T-helper 1 cell treated with Interleukin-12 subunit alpha and Interleukin-12 subunit beta and Interleukin-4 antibody, amounts not matched to agents 30 μg/mL and 1 μg/mL, for 36 hours (primary cell): Measurements from ENCODE around the gene KIRREL3.
A peak's percentile ranks its signal among the peaks of the same experiment; 100 is the strongest.

Experiments used
- H3K27ac Mint-ChIP-seq: one replicate; pipeline ENCODE4 v1.8.0; 2021; ENCODE audit warnings: mild to moderate bottlenecking, mixed read lengths
- H3K27me3 Mint-ChIP-seq: one replicate; pipeline ENCODE4 v1.8.0; 2021; ENCODE audit warnings: low read depth, mixed read lengths
- H3K36me3 Mint-ChIP-seq: one replicate; pipeline ENCODE4 v1.8.0; 2021; ENCODE audit warnings: low read depth, mixed read lengths
- H3K4me1 Mint-ChIP-seq: one replicate; pipeline ENCODE4 v1.8.0; 2021; ENCODE audit warnings: low read depth, mixed read lengths
- H3K4me3 Mint-ChIP-seq: one replicate; pipeline ENCODE4 v1.8.0; 2021; ENCODE audit warnings: mild to moderate bottlenecking, moderate library complexity, mixed read lengths
- H3K9me3 Mint-ChIP-seq: one replicate; pipeline ENCODE4 v1.8.0; 2021; ENCODE audit warnings: mixed read lengths

KIRREL3 gene

DNA sequence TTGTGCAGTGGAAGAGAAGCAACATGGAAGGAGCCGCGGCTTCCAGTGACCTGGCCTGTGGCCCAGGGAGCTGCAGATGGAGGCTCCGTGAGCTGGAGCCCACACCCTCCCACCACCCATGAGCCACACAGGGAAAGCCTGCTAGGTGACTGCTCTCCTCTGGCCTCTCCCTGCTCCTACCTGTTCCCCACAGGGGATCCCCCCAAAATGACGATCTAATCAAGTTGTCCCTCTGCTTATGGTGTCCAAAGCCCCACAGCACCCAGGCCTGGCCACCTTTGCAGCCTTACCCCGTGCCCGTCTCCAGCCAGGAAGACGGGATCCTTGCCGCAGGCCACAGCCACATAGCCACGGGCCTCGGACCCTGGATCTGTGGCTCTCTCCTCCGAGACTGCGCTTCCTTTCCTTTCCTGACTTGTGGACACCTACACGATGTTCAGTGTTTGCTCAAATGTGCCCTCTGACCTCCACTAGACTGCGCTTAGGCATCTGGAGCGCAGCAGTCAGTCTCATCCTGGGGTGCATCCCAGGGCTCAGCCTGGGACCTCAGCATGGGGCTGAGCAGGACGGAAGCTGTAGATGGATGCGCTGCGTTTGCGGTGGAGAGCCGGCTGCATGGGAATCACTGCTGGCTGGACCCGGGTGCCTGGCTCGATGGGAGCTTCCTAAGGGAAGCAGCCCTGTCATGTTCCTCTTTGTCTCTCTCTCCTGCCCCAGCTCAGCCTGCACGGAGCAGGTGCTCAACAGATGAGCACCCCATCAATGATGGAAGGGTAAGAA lies 511.8 kb downstream of the KIRREL3 start:
- no peaks in the 10 kb centered on the region for H3K27me3 Mint-ChIP-seq
- no peak overlapping the region for H3K27ac Mint-ChIP-seq
- H3K4me1 Mint-ChIP-seq, result no peaks in the 10 kb centered on the region
- no peaks in the 10 kb centered on the region for H3K36me3 Mint-ChIP-seq
- H3K4me3 Mint-ChIP-seq, result no peak overlapping the region
- no peaks in the 10 kb centered on the region for H3K9me3 Mint-ChIP-seq

DNA sequence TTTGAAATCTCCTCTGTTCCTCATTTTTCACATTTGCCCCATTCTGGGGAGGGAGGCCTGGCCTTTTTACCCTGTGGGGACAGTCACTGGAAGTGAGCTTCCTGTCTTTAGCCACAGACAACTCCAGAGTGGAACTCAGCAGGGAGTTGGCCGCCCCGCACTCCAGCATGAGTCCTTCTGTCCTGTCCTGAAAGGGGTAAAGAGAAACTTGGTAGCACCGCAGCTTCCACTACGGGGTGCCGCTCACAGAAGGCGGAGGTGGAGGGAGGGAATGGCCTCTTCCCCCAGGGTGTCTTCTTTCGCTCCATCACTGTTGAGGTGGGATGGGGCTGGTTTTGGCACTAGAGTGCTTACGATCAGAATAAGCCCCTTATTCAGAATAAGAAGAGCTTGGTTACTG lies 512.9 kb downstream of the KIRREL3 start:
- H3K36me3 Mint-ChIP-seq, result no peaks in the 10 kb centered on the region
- H3K4me3 Mint-ChIP-seq, result no peak overlapping the region
- H3K27ac Mint-ChIP-seq, result no peak overlapping the region
- no peaks in the 10 kb centered on the region for H3K27me3 Mint-ChIP-seq
- H3K4me1 Mint-ChIP-seq, result no peaks in the 10 kb centered on the region
- no peaks in the 10 kb centered on the region for H3K9me3 Mint-ChIP-seq

DNA sequence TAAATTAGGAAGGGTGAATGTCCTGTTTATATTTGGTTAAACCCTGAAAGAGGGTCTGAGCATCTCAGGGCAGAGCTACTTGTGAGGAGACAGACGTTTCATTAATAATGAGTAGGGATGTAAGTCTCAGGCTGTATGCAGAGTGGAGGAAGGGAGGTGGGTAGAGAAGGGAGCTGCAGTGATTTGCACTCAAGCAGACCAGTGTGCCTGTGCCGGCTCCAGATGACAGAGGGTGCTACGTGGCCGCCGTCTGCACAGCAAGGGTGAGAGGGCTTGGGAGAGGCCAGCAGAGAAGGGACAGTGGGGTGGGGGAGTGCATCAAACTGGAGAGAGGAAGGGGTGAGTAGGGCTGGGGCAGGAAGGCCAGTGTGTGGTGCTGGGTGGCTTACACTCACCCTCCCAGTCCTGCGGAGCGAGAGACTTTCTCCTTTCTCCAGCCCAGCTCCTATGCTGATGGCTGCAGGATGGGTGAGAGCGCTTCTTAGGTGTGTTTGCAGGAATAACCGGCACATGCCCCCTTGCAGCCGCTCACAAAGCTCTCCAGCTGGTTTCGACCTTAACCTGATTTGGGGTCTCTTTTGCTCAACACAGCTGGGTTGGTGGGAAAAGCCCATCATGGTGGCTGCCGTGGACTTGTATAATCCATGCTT lies 514.5 kb downstream of the KIRREL3 start:
- no peak overlapping the region for H3K27ac Mint-ChIP-seq
- no peak overlapping the region for H3K4me3 Mint-ChIP-seq
- no peaks in the 10 kb centered on the region for H3K27me3 Mint-ChIP-seq
- H3K4me1 Mint-ChIP-seq, result no peaks in the 10 kb centered on the region
- H3K36me3 Mint-ChIP-seq, result no peaks in the 10 kb centered on the region
- no peaks in the 10 kb centered on the region for H3K9me3 Mint-ChIP-seq

DNA sequence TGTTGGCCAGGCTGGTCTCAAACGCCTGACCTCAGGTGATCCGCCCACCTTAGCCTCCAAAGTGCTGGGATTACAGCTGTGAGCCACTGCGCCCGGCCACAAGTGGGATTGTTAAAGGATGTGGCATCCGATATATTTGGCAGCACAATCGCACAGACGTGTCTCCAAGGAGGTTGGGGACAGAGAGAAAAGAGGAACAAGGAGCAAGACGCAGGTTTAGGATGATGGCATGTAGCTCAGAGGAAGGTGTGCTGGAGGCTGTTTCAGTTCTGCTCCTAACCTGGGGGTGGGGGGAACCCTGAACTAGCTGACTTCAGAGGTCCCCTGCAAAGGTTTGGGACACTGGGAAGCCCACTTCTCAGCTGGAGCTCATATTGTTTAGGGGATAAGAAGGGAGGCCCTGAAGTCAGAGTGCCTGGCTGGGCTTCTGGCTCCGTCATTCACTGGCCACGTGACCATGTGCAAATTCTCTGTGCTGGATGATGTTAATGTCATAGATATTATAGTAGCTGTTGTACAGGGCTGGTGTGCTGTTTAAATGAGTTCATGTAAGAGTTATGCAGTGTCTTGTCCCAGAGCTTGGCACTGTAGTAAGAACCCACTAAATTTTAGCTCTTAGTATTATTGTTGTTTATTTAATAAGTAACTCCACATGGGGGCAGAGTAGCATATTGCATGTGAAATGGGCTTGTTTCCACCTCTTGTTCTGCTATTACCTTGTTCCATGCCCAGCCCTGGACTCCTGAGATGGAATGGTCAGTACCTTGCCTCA lies 515.4 kb downstream of the KIRREL3 start:
- no peaks in the 10 kb centered on the region for H3K27me3 Mint-ChIP-seq
- no peaks in the 10 kb centered on the region for H3K9me3 Mint-ChIP-seq
- no peak overlapping the region for H3K27ac Mint-ChIP-seq
- no peak overlapping the region for H3K4me3 Mint-ChIP-seq
- H3K4me1 Mint-ChIP-seq, result peaks cover 5% of the 10 kb centered on the region
- H3K36me3 Mint-ChIP-seq, result no peaks in the 10 kb centered on the region

DNA sequence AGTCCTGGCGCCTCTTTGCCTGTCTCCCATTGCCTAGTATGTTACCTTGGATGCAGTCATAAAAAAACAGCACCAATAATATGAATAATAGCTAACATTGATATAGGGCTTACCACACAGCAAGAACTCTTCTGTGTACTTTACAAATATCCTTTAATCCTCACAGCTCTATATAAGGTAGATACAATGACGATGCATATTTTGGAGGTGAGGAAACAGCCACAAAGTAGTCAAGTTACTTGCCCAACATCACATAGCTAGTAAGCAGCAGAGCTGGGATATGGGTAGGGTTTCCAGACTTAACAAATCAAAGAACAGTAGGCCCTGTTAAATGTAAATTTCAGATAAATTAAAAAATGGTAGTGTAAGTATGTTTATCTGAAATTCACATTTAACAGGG lies 516.3 kb downstream of the KIRREL3 start:
- no peaks in the 10 kb centered on the region for H3K36me3 Mint-ChIP-seq
- H3K27ac Mint-ChIP-seq, result no peak overlapping the region
- H3K27me3 Mint-ChIP-seq, result no peaks in the 10 kb centered on the region
- H3K4me3 Mint-ChIP-seq, result no peak overlapping the region
- peaks cover 9% of the 10 kb centered on the region for H3K4me1 Mint-ChIP-seq
- no peaks in the 10 kb centered on the region for H3K9me3 Mint-ChIP-seq

DNA sequence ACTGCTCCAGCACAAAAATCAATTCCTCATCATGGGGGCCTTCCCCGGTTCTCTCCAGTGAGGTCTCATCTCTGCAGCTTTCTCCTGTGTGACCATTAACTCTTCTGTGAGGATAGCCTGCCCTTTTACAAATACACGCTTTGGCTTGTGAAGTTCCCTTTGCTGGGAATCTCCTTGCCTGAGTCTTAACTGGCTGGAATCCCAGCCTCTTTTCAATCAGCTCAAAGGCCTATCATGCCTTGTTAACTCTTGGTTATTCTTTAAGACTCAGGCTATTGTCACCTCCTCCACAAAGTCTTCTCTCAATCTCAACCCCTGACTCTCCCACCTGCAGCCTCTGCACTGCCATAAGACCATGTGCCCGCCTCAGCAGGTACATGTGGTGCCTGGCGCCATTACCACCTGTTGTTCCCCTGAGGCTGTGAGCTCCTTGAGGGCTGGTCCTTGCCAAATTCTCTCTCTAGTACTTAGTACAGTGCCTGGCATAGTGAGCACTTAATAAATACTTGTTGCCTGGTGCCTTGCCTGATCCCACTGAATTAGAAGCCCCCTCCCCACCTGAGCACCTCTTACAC lies 516.9 kb downstream of the KIRREL3 start:
- no peak overlapping the region for H3K27ac Mint-ChIP-seq
- no peak overlapping the region for H3K4me3 Mint-ChIP-seq
- no peaks in the 10 kb centered on the region for H3K36me3 Mint-ChIP-seq
- no peaks in the 10 kb centered on the region for H3K27me3 Mint-ChIP-seq
- H3K9me3 Mint-ChIP-seq, result no peaks in the 10 kb centered on the region
- H3K4me1 Mint-ChIP-seq, result peaks cover 9% of the 10 kb centered on the region

DNA sequence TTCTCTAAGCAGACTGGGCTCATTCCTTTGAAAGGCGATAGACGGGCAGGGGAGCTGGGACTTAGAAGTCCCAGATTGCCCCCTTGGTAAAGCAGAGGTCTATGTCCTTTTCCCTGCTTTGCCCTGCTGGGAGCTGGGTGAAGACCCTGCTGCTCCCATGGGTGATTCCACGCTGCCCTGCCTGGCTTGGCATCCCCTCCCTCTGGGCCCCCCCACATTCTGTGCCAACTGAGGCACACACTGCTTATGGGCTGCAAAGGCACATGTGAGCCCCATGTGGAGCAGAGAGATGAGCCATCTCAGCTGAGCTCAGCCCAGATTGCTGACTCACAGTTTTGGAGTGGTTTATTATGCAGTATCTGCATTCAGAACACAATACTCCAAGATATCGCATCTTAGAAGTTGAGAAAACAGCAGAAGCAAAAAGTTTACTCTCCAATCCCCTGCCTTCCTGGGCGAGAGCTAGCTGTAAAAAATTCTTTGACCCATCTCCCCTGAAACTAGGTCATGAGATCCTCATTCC lies 517.9 kb downstream of the KIRREL3 start:
- Mint-ChIP-seq H3K36me3 (no peaks in the 10 kb centered on the region), H3K27ac (no peak overlapping the region), H3K4me1 (peaks cover 18% of the 10 kb centered on the region), H3K4me3 (no peak overlapping the region), H3K27me3 (no peaks in the 10 kb centered on the region), H3K9me3 (no peaks in the 10 kb centered on the region)

DNA sequence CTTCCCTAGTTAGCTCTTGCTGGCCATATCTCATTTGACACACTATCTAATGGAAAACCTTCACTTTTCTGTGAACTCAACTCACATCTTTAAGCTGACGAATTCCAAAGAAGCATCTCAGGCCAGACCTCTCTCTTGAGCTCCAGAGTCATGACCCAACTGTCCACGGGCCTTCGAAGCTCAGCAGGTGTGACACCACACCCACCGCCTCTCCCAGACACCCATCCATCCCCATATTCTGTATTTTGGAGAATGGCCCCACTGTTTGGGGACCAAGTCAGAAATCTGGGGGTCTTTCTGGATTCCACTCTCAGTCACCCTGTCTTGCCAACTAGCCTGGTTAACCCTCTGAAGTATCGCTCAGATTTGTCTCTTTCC lies 519.3 kb downstream of the KIRREL3 start:
- no peaks in the 10 kb centered on the region for H3K36me3 Mint-ChIP-seq

DNA sequence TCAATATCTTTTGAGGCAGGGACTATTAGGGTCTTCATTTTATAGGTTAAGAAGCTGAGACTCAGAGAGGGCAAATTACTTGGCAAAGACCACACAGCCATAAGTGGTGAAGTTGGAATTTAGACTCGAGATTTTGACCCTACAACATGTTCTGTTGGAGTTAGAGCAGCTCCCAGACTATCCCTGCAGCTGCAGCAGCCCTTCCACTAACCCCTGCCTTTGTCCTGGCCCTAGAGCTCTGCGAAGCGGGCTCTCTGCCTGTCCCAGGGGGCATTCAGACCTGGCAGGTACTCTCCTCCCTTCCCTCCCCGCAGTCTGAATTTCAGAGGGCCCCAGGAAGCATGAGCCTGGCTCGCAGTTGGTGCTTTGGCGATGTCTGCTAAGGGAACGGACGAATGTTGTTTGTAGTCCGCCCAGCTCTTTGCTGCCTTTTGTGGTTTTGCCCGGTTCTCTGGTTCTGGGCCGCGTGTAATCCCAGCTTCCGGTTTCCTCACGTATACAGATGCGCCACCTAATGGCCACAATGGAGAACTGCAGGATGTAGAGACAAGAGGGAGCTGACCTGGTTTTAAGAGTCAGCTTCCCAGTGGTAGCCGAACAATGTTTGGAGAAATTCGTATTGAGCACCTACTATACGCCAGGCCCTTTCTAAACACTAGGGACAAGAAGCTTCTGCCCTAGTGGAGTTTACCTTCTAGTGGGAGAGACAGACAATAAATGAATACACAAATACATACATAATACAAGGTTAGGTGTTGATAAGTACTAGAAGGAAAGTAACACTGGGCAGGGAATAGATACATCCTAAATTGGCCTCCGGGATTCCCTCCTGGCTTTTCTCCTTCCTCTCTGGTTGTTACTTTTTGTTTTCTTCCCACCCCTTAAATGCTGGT lies 519.9 kb downstream of the KIRREL3 start:
- Mint-ChIP-seq H3K27me3 (no peaks in the 10 kb centered on the region), H3K9me3 (no peaks in the 10 kb centered on the region), H3K4me1 (peaks cover 23% of the 10 kb centered on the region), H3K4me3 (peak overlapping the region; percentile 56), H3K36me3 (no peaks in the 10 kb centered on the region), H3K27ac (peak overlapping the region; percentile 79)

More for the DNA sequence above, 519.3 kb downstream of the KIRREL3 start:
- no peaks in the 10 kb centered on the region for H3K27me3 Mint-ChIP-seq
- H3K4me3 Mint-ChIP-seq, result no peak overlapping the region
- no peak overlapping the region for H3K27ac Mint-ChIP-seq
- H3K4me1 Mint-ChIP-seq, result peaks cover 23% of the 10 kb centered on the region
- H3K9me3 Mint-ChIP-seq, result no peaks in the 10 kb centered on the region

DNA sequence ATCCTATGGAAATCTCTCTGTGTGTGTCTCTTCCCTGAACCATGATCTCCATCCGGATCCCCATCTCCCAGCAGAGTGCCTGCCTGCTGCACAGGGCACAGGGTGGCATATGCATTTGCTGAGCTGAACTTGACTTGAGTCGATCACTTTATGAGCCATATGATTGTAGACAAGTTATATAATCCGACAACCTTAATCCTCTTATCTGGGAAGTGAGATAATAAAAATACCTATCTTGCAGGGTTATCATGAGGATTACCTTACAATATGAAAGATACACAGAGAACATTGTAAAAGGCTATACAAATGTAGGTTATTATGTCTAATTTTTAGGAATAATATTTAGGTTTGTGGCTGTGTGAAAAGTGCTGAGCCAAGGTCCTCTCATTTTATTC lies 520.6 kb downstream of the KIRREL3 start:
- H3K4me3 Mint-ChIP-seq, result no peak overlapping the region
- H3K9me3 Mint-ChIP-seq, result no peaks in the 10 kb centered on the region
- no peak overlapping the region for H3K27ac Mint-ChIP-seq
- H3K36me3 Mint-ChIP-seq, result no peaks in the 10 kb centered on the region
- no peaks in the 10 kb centered on the region for H3K27me3 Mint-ChIP-seq
- peaks cover 23% of the 10 kb centered on the region for H3K4me1 Mint-ChIP-seq

DNA sequence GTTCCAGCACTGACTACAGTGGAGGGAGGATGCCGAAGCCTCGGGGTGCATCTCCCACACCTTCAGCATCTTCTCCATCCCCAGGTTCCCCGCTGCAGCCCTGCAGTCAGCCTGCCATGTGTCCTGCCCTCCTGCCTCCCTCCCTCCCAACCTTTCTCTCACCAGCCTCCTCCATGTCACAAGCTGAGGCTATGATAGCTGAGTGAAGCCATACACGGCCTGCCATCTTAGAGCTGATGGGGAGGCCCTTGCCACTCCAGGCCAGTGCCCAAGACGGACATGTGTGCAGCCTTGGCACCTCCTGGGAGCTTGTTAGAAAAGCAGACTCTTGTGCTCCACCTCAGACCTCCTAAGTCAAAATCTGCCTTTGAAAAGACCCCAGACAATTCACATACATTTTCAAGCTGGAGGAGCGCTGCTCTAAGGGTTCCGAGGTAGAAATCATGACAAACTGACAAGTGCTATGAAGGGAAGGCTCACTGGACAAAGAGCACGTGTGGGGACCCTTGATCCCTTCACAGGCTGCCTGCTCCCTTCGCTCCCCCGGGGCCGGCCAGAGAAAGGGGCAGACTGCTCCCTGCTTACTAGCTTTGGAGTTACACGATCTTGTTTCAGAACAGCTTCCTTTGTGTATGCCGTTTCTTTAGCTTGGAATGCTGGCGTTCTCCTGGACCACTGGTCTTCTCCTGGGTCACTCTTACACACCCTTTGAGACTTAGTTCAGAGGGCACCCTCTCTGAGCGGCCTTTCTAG lies 521.2 kb downstream of the KIRREL3 start:
- H3K27ac Mint-ChIP-seq, result no peak overlapping the region
- no peaks in the 10 kb centered on the region for H3K9me3 Mint-ChIP-seq
- no peaks in the 10 kb centered on the region for H3K27me3 Mint-ChIP-seq
- H3K36me3 Mint-ChIP-seq, result no peaks in the 10 kb centered on the region
- H3K4me3 Mint-ChIP-seq, result no peak overlapping the region
- peaks cover 23% of the 10 kb centered on the region for H3K4me1 Mint-ChIP-seq

DNA sequence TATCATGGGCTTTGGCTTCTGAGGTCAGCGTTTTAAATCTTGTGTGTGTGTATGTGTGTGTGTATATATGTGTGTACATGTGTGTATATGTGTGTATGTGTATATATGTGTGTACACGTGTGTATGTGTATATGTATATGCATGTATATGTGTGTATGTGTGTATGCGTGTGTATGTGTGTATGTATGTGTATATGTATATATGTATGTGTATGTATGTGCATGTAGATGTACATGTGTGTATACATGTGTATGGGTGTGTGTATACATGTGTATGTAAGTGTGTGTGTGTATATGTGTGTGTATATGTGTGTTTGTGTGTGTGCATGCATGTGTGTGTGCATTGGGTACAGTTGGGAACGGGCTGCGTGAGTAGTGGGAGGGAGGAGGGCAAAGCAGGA lies 522.1 kb downstream of the KIRREL3 start:
- Mint-ChIP-seq H3K36me3 (no peaks in the 10 kb centered on the region), H3K27me3 (no peaks in the 10 kb centered on the region), H3K9me3 (no peaks in the 10 kb centered on the region), H3K27ac (peak overlapping the region; percentile 33), H3K4me1 (peaks cover 23% of the 10 kb centered on the region), H3K4me3 (no peak overlapping the region)

DNA sequence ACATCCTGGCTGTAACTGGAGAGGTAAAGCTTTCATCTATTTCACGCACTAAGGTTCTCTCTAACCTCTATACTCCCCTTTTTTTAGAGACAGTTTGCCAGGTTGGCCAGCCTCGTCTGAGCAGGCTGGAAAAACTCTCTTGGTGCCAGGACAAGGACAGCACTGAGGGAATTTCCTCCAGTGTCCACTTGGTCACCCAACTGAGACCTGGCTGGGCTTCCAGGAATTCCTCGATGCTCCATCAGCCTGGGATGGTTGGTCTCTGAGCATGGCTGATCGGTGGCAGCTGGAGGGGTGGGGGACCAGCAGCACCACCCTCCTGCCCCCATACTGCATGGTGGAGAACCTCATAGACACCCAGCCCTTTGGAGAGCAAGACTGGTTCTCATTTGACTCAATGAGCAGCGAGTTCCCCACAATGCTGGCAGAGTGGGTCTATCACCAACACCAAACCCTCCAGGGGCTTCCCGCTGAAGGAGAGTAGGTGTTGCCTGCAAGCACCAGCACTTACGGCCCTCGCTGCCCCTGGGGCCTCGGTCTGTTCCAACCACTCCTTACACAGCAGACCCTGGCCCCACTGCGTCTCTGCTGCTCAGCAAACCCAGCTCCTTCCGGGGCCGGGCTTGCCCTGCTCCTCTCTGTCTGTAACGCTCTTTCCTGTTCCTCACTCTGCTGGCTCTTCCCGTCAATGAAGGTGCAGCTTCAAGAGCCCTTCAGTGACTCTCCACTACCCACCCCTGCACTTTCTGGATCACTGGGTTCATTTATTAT lies 522.9 kb downstream of the KIRREL3 start:
- Mint-ChIP-seq H3K27ac (peak overlapping the region; percentile 86), H3K9me3 (no peaks in the 10 kb centered on the region)

More for the DNA sequence above, 522.9 kb downstream of the KIRREL3 start:
- Mint-ChIP-seq H3K36me3 (no peaks in the 10 kb centered on the region), H3K27me3 (no peaks in the 10 kb centered on the region), H3K4me1 (peaks cover 23% of the 10 kb centered on the region), H3K4me3 (peak overlapping the region; percentile 74)
